Subcutaneous adipose tissue (tissue), 4 donors: ENCODE results near the gene TBC1D26. TPM values are rescaled to one million over a fixed set of nuclear protein-coding genes. Genes with fewer than 3 reads are reported as not detected.

Source experiments
- CTCF ChIP-seq: fragments of 450-650 bp; IDR thresholded peaks from one replicate; pipeline ENCODE4 v1.5.1; 2016; ENCODE audit warnings: low read depth, mild to moderate bottlenecking, control low read depth, antibody characterized with exemption, moderate library complexity
- total RNA-seq, 4 donors: library from RNA; depleted of rRNA; stranded (reverse); fragments of >200 nt; gene quantifications; one replicate each; pipeline ENCODE4 v1.1.0, GENCODE V29; 2016

TBC1D26 gene
- total RNA-seq, 4 donors from 2014 or later: 1.5 TPM; not detected in 3

- no peak for TF ChIP-seq CTCF
Observed at GRCh38 chr17:15742051-15742795, 10.1 kb downstream of the TBC1D26 start.

GRCh38 chr17:15742921-15743320, 10.8 kb downstream of the TBC1D26 start:
- TF ChIP-seq CTCF: no peak

- TF ChIP-seq CTCF: no peak
Observed at GRCh38 chr17:15744074-15744676, 12.1 kb downstream of the TBC1D26 start.

GRCh38 chr17:15744885-15745284, 12.8 kb downstream of the TBC1D26 start:
- TF ChIP-seq CTCF: no peak

GRCh38 chr17:15776871-15777270, 44.8 kb downstream of the TBC1D26 start:
- TF ChIP-seq CTCF: no peak

- no peak for TF ChIP-seq CTCF
Observed at GRCh38 chr17:15777297-15777696, 45.2 kb downstream of the TBC1D26 start.

GRCh38 chr17:15777717-15778116, 45.6 kb downstream of the TBC1D26 start:
- TF ChIP-seq CTCF: no peak
